GM12878 (cell line): ENCODE measurements around the gene KLK6. TPM values are rescaled to one million over a fixed set of nuclear protein-coding genes. Genes with fewer than 3 reads are reported as not detected.

Experiments
- ATAC-seq: fragments of 200-7000 bp; cut with Tn5 transposase; 3 replicates; pipeline ENCODE4 v1.9.1; 2020; ENCODE audit warnings: mild to moderate bottlenecking, moderate library complexity
- BruUV-seq: library from RNA; stranded (reverse); fragments of 400-500 nt; replicated peaks from 2 replicates; lab custom pipeline; 2021; lab: Mats Ljungman, UMichigan
- CTCF ChIA-PET: fragments of 300-600 bp; sonication (Branson Sonifier 250); formaldehyde crosslinking; extraction: SDS; loops from one replicate; lab custom pipeline; 2021; ENCODE audit warnings: inconsistent platforms; lab: Yijun Ruan, JAX
- POLR2A ChIA-PET: fragments of 350-600 bp; formaldehyde crosslinking; extraction: SDS; loops from one replicate; lab custom pipeline; 2021; ENCODE audit warnings: inconsistent platforms; lab: Charles Lee
- RAD21 ChIA-PET: fragments of 300-600 bp; sonication (Branson Sonifier 250); formaldehyde crosslinking; loops from one replicate; lab custom pipeline; 2023; ENCODE audit warnings: antibody characterized with exemption; ENCODE audit not compliant: unreplicated experiment; lab: Charles Lee
- SMC1A ChIA-PET: fragments of 300-600 bp; sonication (Branson Sonifier 250); formaldehyde crosslinking; loops from one replicate; lab custom pipeline; 2023; ENCODE audit not compliant: unreplicated experiment, uncharacterized antibody; lab: Charles Lee
- DNase-seq: peaks from one replicate; pipeline ENCODE4 v3.0.0-alpha.2; 2011; ENCODE audit warnings: low read depth, low spot score
- FAIRE-seq: peaks from 3 replicates; lab custom pipeline; 2011; peaks lifted over from hg19 to GRCh38; lab: Jason Lieb, UNC
- H2AFZ ChIP-seq: 2 replicates; pipeline ENCODE4 v1.6.0; 2011; ENCODE audit warnings: low read depth, low read length, control low read depth; ENCODE audit not compliant: control insufficient read depth
- H3K27ac ChIP-seq: 2 replicates; pipeline ENCODE4 v1.5.1; 2011; ENCODE audit warnings: control low read depth; ENCODE audit not compliant: control insufficient read depth, insufficient read depth
- H3K27me3 ChIP-seq, 2 experiments: replicated peaks in 1 of 2; 2 replicates each; pipeline versions ENCODE4 v1.6.0 to v1.6.1; 2011; ENCODE audit warnings: low read length in 1 of 2; ENCODE audit not compliant: control insufficient read depth in 2 of 2, insufficient read depth in 2 of 2
- H3K36me3 ChIP-seq, 2 experiments: 2 replicates each; pipeline ENCODE4 v1.5.1; 2011; ENCODE audit warnings: low read length in 1 of 2; ENCODE audit not compliant: control insufficient read depth in 2 of 2, insufficient read depth in 2 of 2
- H3K4me1 ChIP-seq: 2 replicates; pipeline ENCODE4 v1.6.1; 2011; ENCODE audit warnings: mild to moderate bottlenecking, low read length, moderate library complexity, mixed read lengths; ENCODE audit not compliant: control insufficient read depth, insufficient read depth
- H3K4me2 ChIP-seq: 2 replicates; pipeline ENCODE4 v1.6.0; 2011; ENCODE audit warnings: control low read depth; ENCODE audit not compliant: control insufficient read depth, insufficient read depth
- H3K4me3 ChIP-seq: fragments of 200-600 bp; sonication (generic); 2 replicates; pipeline ENCODE4 v1.5.1; 2016
- H3K79me2 ChIP-seq: 2 replicates; pipeline ENCODE4 v1.6.0; 2011; ENCODE audit warnings: low read length; ENCODE audit not compliant: control insufficient read depth, insufficient read depth
- H3K9ac ChIP-seq: 2 replicates; pipeline ENCODE4 v1.8.0; 2011; ENCODE audit warnings: low read length, control low read depth, mixed read lengths; ENCODE audit not compliant: control insufficient read depth, insufficient read depth
- H3K9me3 ChIP-seq: replicated peaks from 3 replicates; pipeline ENCODE4 v1.5.1; 2011; ENCODE audit warnings: mild to moderate bottlenecking, low read length; ENCODE audit not compliant: control insufficient read depth, insufficient read depth
- H4K20me1 ChIP-seq: 2 replicates; pipeline ENCODE4 v1.6.0; 2011; ENCODE audit not compliant: control insufficient read depth, insufficient read depth
- ATF2 ChIP-seq: IDR thresholded peaks from 2 replicates; pipeline ENCODE4 v1.6.1; 2012; ENCODE audit warnings: low read length, inconsistent platforms
- BCL3 ChIP-seq: IDR thresholded peaks from 2 replicates; pipeline ENCODE4 v1.6.1; 2011; ENCODE audit warnings: borderline replicate concordance, low read depth, mild to moderate bottlenecking, moderate library complexity, low read length; ENCODE audit not compliant: insufficient read depth, poor library complexity, severe bottlenecking
- BHLHE40 ChIP-seq, 2 experiments: fragments of 450-650 bp in 1 of 2; IDR thresholded peaks; 2 replicates each; pipeline ENCODE4 v1.6.1; 2011 to 2017; ENCODE audit warnings: low read depth in 2 of 2, borderline replicate concordance in 1 of 2, improper control_type of control experiment in 1 of 2, low read length in 1 of 2, mild to moderate bottlenecking in 1 of 2
- EGR1 ChIP-seq, 2 experiments: IDR thresholded peaks; 1 replicate in 1 of 2; 2 replicates in 1 of 2; pipeline ENCODE4 v1.6.1; 2011 to 2012; ENCODE audit warnings: low read depth in 2 of 2, low read length in 2 of 2, borderline replicate concordance in 1 of 2, mild to moderate bottlenecking in 1 of 2, moderate library complexity in 1 of 2
- EP300 ChIP-seq, 2 experiments: fragments of 150-350 bp in 1 of 2; IDR thresholded peaks; 2 replicates each; pipeline ENCODE4 v1.6.1; 2011 to 2012; ENCODE audit warnings: low read depth in 2 of 2, low read length in 2 of 2, borderline replicate concordance in 1 of 2, improper control_type of control experiment in 1 of 2, inconsistent platforms in 1 of 2; ENCODE audit not compliant: control insufficient read depth in 1 of 2
- EZH2 ChIP-seq: IDR thresholded peaks from 2 replicates; pipeline ENCODE4 v1.6.1; 2012; ENCODE audit warnings: low read depth, mild to moderate bottlenecking, control low read depth, inconsistent platforms, low read length, borderline replicate concordance; ENCODE audit not compliant: control insufficient read depth
- JUNB ChIP-seq: IDR thresholded peaks from 2 replicates; pipeline ENCODE4 v1.6.1; 2016; ENCODE audit warnings: antibody characterized with exemption, mild to moderate bottlenecking
- PML ChIP-seq: IDR thresholded peaks from 2 replicates; pipeline ENCODE4 v1.6.1; 2012; ENCODE audit warnings: low read length, inconsistent platforms
- POU2F2 ChIP-seq: IDR thresholded peaks from 3 replicates; pipeline ENCODE4 v1.6.1; 2011; ENCODE audit warnings: low read depth, mild to moderate bottlenecking, low read length, borderline replicate concordance
- TBL1XR1 ChIP-seq: IDR thresholded peaks from 2 replicates; pipeline ENCODE4 v1.6.1; 2012; ENCODE audit warnings: low read depth, low read length, improper control_type of control experiment
- ZNF274 ChIP-seq: IDR thresholded peaks from one replicate; pipeline ENCODE4 v1.8.0; 2011; ENCODE audit not compliant: insufficient read length, insufficient read depth
- ZNF622 ChIP-seq: fragments of 450-650 bp; IDR thresholded peaks from 2 replicates; pipeline ENCODE4 v1.6.1; 2017; ENCODE audit warnings: mild to moderate bottlenecking, inconsistent platforms
- WGBS: methylation state at CpG from one replicate; pipeline ENCODE4 v1.1.6; 2016; ENCODE audit warnings: low lambda C conversion rate; ENCODE audit not compliant: insufficient replicate concordance, insufficient coverage; ENCODE audit errors: missing lambda C conversion rate; 5-methylcytosine and 5-hydroxymethylcytosine counted together
- in situ Hi-C: fragments of 300-500 bp; cut with MboI; formaldehyde crosslinking; loops from 9 replicates; pipeline ENCODE4 v1.14.3; 2018; ENCODE audit warnings: mixed read lengths
- intact Hi-C: fragments of 100-400 bp; cut with micrococcal nuclease; formaldehyde crosslinking; loops from one replicate; pipeline ENCODE4 v1.14.2; 2022; ENCODE audit not compliant: unreplicated experiment
- polyA plus RNA-seq, 11 experiments: library from polyadenylated mRNA; depleted of rRNA in 4 of 11; unstranded in 6 of 11; stranded (reverse) in 5 of 11; fragments of >200 nt; fragmentation: Nextera tagmentation in 4 of 11; fragmentation: Illumina TruSeq in 1 of 11; extraction: Ambion mirVana in 4 of 11; extraction: Trizol in 1 of 11; gene quantifications; 1 replicate in 1 of 11; 2 replicates in 10 of 11; pipeline versions ENCODE4 v1.2.1 to v1.2.3, GENCODE V29; 2011 to 2016; ENCODE audit warnings: inconsistent platforms in 2 of 11, missing spikeins in 2 of 11, low read depth in 1 of 11
- total RNA-seq, 4 experiments: library from RNA; depleted of rRNA in 3 of 4; stranded (reverse); fragments of >200 nt in 3 of 4; fragmentation: Illumina TruSeq in 1 of 4; extraction: Trizol in 1 of 4; gene quantifications; 2 replicates each; pipeline versions ENCODE4 v1.2.1 to v1.2.3, GENCODE V29; 2013 to 2021
- TF ChIP-seq, protein P1 (sequence below): fragments of 450-650 bp; IDR thresholded peaks from 2 replicates; pipeline ENCODE4 v1.6.1; 2017; ENCODE audit warnings: borderline replicate concordance
- TF ChIP-seq, protein P2 (sequence below): fragments of 450-650 bp; IDR thresholded peaks from 2 replicates; pipeline ENCODE4 v1.6.1; 2017; ENCODE audit warnings: mild to moderate bottlenecking, moderate library complexity

Gene KLK6
- total and polyA plus RNA-seq, 10 of the 15 experiments (the other 5 are each of a cell fraction or from before 2014, with no cell fraction given) = not detected

DNA sequence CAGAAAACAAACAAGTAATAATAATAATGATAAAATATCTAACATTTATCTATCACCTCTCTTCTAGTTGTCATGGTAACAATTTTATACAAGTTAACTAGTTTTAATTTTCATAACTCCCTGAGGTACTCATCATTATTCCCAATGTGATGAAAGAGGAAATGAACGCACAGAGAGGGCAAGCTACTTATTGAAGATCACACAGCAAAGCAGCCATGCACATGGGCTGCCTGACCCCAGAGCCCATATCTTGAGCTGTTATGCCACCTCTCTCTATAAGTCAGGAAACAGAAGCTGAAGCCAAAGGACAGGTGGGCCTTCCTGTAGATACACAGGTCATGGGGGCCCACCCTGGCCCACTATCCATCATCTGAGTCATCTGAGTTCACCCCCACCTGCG, 53.3 kb downstream of the KLK6 start:
- intact Hi-C loops = no loop called here
- no peak for ATAC-seq
- H3K79me2 ChIP-seq = no peaks in the 10 kb centered on the region
- WGBS = 46% methylated on average over 2 of the region's 2 CpGs
- CTCF ChIA-PET = no interaction called here
- H3K9me3 ChIP-seq = no peaks in the 10 kb centered on the region
- no peaks in the 10 kb centered on the region for H4K20me1 ChIP-seq
- SMC1A ChIA-PET = no interaction called here
- POLR2A ChIA-PET = no interaction called here
- no peaks in the 10 kb centered on the region for H3K36me3 ChIP-seq
- in situ Hi-C loops = no loop called here
- H3K9ac ChIP-seq = no peak overlapping the region
- no peak for FAIRE-seq
- no peak overlapping the region for H2AFZ ChIP-seq
- RAD21 ChIA-PET = no interaction called here
- BruUV-seq = no TSS peak
- H3K27ac ChIP-seq = no peak overlapping the region
- no peak for DNase-seq
- H3K27me3 ChIP-seq = peaks cover 4 to 8% of the 10 kb centered on the region in 2 experiments; a peak in 3 of 4 replicates
- H3K4me2 ChIP-seq = no peak overlapping the region
- no peaks in the 10 kb centered on the region for H3K4me1 ChIP-seq
- no peak overlapping the region for H3K4me3 ChIP-seq
- no peak for TF ChIP-seq JUNB
- TF ChIP-seq EZH2 = no peak
- TF ChIP-seq ATF2 = no peak
- no peak for TF ChIP-seq POU2F2
- no peak for TF ChIP-seq ZNF622
- TF ChIP-seq, protein P1, sequence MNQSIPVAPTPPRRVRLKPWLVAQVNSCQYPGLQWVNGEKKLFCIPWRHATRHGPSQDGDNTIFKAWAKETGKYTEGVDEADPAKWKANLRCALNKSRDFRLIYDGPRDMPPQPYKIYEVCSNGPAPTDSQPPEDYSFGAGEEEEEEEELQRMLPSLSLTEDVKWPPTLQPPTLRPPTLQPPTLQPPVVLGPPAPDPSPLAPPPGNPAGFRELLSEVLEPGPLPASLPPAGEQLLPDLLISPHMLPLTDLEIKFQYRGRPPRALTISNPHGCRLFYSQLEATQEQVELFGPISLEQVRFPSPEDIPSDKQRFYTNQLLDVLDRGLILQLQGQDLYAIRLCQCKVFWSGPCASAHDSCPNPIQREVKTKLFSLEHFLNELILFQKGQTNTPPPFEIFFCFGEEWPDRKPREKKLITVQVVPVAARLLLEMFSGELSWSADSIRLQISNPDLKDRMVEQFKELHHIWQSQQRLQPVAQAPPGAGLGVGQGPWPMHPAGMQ = no peak
- TF ChIP-seq EGR1 (IDR thresholded peaks at IDR 0.05; ENCODE audit: borderline replicate concordance in 1 of 2, low read depth in 2 of 2, low read length in 2 of 2) = no peak
- TF ChIP-seq ZNF274 = no peak
- TF ChIP-seq EP300 (IDR thresholded peaks at IDR 0.05; ENCODE audit: borderline replicate concordance in 1 of 2, control insufficient read depth in 1 of 2, low read depth in 2 of 2, low read length in 2 of 2) = no peak
- no peak for TF ChIP-seq TBL1XR1
- TF ChIP-seq BHLHE40 (IDR thresholded peaks at IDR 0.05; ENCODE audit: borderline replicate concordance in 1 of 2, low read depth in 2 of 2, low read length in 1 of 2) = no peak
- TF ChIP-seq BCL3 = no peak
- TF ChIP-seq PML = no peak
- TF ChIP-seq, protein P2, sequence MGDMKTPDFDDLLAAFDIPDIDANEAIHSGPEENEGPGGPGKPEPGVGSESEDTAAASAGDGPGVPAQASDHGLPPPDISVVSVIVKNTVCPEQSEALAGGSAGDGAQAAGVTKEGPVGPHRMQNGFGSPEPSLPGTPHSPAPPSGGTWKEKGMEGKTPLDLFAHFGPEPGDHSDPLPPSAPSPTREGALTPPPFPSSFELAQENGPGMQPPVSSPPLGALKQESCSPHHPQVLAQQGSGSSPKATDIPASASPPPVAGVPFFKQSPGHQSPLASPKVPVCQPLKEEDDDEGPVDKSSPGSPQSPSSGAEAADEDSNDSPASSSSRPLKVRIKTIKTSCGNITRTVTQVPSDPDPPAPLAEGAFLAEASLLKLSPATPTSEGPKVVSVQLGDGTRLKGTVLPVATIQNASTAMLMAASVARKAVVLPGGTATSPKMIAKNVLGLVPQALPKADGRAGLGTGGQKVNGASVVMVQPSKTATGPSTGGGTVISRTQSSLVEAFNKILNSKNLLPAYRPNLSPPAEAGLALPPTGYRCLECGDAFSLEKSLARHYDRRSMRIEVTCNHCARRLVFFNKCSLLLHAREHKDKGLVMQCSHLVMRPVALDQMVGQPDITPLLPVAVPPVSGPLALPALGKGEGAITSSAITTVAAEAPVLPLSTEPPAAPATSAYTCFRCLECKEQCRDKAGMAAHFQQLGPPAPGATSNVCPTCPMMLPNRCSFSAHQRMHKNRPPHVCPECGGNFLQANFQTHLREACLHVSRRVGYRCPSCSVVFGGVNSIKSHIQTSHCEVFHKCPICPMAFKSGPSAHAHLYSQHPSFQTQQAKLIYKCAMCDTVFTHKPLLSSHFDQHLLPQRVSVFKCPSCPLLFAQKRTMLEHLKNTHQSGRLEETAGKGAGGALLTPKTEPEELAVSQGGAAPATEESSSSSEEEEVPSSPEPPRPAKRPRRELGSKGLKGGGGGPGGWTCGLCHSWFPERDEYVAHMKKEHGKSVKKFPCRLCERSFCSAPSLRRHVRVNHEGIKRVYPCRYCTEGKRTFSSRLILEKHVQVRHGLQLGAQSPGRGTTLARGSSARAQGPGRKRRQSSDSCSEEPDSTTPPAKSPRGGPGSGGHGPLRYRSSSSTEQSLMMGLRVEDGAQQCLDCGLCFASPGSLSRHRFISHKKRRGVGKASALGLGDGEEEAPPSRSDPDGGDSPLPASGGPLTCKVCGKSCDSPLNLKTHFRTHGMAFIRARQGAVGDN = no peak
